ENCODE results near the gene OSBPL5.
"Not testable (repeated sequence)": the region's sequence is repeated elsewhere in the genome, so short reads cannot be mapped to it uniquely, and the experiment has no call there.

OSBPL5 gene

DNA sequence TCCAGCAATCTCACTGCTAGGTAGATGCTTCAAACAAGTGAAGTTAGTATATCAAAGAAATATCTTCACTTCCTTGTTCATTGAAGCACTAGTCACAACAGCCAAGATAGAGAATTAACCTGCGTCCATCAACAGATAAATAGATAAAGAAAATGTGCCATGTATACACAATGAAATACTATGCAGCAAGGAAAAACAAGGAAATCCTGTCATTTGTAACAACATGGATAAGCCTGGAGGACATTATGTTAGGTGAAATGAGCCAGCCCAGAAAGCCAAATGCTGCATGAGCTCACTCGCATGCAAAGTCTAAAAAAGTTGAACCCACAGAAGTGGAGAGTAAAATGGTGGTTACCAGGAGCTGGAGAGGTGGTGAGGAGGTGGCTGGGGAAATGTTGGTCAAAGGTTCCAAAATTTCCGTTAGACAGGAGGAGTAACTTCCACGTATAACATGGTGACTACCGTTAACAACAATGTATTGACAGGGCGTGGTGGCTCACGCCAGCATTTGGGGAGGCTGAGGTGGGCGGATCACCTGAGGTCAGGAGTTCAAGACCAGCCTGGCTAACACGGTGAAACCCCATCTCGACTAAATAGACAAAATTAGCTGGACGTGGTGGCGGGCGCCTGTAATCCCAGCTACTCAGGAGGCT, 84.3 kb downstream of the OSBPL5 start:
- no peak for DNase-seq (ENCODE audit: low spot score)

DNA sequence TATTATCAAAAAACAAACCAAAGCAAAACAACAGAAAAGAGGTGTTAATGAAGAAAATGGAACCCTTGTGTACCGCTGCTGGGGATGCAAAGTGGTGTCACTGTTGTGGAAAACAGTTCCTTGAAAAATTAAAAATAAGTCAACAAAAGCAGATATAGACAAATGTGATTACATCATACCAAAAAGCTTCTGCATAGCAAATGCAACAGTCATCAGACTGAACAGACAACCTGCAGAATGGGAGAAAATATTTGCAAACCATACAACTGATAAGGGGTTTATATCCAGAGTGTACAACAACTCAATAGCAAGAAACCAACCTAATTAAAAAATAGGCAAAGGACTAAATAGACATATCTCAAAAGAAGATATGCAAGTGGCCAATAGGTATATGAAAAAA, 85.0 kb downstream of the OSBPL5 start:
- no peak for DNase-seq (ENCODE audit: low spot score)

DNA sequence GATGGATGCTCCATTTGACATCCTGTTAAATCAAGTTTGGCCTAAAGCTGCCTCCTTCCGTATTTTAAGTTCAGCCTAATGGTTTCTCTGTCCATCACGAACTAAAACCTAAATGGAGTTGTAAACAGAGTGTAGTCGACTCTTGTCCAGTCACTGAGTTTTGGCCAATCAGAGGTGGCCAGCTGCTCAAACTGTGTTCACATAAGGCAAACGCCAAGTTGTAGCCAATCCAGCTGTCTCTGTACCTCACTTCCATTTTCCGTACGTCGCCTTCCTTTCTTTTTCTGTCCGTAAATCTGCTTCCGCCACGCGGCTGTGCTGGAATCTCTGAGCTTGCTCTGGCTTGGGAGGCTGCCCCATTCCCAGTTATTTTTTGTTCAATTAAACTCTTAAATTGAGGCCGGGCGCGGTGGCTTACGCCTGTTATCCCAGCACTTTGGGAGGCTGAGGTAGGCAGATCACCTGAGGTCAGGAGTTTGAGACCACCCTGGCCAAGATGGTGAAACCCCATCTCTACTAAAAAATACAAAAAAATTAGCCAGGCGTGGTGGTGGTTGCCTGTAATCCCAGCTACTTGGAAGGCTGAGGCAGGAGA, 87.2 kb downstream of the OSBPL5 start:
- no peak for DNase-seq (ENCODE audit: low spot score)

DNA sequence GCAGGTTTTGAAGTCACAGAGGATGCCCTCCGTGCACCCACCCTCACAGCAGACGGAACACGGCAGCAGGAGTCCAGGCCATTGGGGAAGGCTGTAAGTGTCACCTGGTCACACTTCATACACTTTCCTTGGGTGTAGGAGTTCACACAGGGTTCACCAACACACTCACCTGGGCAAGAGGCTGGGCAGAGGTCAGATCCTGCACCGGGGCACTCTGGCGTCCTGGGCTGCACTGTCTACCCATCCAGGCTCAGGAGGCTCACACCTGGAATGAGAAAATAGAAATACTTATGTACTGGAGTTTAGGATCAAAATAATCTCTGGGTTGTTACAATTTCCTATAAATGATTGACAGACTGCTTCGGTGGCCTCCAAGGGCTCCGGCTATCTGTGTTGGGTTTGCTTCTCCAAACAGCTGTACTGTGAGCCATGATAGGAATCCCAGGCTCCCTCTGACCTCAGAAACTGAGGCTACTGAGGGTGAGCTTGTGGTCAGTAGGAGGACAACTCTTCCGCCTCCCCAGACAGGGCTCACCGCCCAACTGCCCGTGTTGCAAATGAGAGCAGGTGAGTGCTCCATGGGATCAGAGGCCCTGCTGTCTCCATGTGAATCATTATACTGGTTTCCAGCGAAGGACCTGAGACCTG, 87.8 kb downstream of the OSBPL5 start:
- DNase-seq (ENCODE audit: low spot score) = no peak

DNA sequence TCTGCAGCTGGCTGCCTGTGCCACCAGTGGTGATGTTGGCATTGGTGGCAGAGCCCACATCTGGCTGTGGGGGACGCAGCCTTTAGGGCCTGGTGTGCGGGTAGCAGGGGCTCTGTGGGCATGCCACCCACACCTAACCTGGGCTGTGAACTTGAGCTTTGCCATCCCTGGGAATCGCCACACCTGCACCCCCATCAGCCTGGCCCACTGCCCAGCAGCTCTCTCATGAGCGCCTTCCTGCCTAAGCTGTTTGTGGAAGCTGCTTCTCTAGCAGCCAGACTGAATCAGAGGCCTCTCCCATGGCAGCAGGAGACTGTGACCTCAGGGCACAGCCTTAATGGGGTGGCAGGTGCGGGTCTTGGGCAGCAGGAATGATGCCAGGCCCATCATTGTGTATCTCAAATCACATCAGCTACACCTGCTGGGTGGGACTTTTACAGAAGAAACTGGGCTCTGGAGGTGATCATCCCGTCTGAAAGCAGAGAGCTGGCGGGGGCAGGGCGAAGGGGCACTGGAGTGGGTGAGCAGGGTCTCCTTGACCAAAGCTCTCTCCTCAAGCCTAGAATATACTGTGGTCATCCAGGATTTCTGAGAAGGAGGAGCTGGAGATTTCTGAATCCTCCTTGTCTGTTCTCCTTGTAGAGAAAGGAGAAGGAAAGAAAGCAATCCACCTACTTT, 90.1 kb downstream of the OSBPL5 start:
- no peak for DNase-seq (ENCODE audit: low spot score)

DNA sequence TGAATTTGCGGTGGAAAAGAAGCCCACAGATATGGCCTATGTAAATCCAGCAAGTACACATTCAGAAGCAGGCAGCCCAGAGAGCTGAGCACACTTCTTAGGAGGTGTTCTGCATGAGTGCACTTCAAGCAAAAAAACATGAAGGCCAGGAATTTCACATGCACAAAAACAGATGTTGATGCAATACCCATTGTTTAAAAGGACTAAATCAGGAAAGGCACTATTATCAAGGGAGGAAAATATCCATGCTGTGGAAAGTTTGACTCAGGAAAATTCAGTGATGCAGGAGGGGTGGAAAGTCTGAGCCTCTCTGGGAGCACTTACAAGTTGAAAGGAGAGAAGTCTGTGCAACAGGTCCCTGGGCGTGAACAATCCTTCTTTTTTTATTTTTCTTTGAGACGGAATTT, 92.1 kb downstream of the OSBPL5 start:
- DNase-seq (ENCODE audit: low spot score) = no peak

DNA sequence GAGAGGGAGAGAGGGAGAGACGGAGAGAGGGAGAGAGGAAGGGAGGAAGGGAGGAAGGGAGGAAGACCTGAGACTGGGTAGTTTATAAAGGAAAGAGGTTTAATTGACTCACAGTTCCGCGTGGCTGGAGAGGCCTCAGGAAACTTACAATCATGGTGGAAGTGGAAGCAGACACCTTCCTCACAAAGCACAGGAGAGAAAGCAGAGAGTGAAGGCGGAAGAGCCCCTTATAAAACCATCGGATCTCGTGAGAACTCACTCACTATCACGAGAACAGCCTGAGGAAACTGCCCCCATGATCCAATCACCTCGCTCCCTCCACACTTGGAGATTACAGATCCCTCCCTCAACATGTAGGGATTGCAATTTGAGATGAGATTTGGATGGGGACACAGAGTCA, 95.7 kb downstream of the OSBPL5 start:
- no peak for DNase-seq (ENCODE audit: low spot score)

DNA sequence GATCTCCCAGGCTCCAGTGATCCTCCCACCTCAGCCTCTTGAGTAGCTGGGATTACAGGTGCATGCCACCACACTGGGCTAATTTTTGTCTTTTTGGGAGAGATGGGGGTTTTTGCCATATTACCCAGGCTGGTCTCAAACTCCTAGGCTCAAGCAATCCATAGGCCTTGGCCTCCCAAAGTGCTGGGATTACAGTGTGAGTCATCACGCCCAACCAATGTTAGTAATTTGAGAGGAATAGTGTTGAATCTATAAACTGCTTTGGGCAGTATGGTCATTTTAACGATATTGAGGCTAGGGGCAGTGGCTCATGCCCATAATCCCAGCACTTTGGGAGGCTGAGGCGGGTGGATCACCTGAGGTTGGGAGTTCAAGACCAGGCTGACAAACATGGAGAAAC, 98.8 kb downstream of the OSBPL5 start:
- DNase-seq (ENCODE audit: low spot score) = not testable (repeated sequence)

DNA sequence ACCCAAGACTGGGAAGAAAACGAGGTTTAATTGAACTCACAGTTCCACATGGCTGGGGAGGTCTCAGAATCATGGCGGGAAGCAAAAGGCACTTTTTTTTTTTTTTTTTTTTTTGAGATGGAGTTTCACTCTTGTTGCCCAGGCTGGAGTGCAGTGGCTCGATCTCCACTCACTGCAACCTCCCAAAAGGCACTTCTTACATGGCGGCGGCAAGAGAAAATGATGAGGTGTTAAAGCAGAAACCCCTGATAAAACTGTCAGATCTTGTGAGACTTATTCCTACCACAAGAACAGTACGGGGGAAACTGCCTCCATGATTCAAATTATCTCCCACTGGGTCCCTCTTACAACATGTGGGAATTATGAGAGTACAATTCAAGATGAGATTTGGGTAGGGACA, 100.4 kb downstream of the OSBPL5 start:
- DNase-seq (ENCODE audit: low spot score) = not testable (repeated sequence)

DNA sequence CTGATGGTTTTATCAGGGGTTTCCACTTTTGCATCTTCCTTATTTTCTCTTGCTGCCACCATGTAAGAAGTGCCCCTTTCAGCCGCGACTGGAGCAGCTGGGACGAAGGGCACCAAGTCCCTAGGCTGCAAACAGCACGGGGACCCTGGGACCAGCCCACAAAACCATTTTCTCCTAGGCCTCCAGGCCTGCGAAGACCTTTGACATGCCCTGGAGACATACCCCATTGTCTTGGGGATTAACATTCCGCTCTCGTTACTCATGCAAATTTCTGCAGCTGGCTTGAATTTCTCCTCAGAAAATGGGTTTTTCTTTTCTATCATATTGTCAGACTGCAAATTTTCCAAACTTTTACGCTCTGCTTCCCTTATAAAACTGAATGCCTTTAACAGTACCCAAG, 101.2 kb downstream of the OSBPL5 start:
- not testable (repeated sequence) for DNase-seq (ENCODE audit: low spot score)

DNA sequence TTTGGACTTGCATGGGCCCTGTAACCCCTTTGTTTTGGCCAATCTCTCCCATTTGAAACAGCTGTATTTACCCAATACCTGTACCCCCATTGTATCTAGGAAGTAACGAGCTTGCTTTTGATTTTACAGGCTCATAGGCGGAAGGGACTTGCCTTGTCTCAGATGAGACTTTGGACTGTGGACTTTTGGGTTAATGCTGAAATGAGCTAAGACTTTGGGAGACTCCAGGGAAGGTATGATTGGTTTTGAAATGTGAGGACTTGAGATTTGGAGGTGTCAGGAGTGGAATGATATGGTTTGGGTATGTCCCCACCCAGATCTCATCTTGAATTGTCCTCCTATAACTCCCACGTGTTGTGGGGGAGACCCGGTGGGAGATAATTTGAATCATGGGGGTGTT, 101.7 kb downstream of the OSBPL5 start:
- DNase-seq (ENCODE audit: low spot score) = not testable (repeated sequence)

DNA sequence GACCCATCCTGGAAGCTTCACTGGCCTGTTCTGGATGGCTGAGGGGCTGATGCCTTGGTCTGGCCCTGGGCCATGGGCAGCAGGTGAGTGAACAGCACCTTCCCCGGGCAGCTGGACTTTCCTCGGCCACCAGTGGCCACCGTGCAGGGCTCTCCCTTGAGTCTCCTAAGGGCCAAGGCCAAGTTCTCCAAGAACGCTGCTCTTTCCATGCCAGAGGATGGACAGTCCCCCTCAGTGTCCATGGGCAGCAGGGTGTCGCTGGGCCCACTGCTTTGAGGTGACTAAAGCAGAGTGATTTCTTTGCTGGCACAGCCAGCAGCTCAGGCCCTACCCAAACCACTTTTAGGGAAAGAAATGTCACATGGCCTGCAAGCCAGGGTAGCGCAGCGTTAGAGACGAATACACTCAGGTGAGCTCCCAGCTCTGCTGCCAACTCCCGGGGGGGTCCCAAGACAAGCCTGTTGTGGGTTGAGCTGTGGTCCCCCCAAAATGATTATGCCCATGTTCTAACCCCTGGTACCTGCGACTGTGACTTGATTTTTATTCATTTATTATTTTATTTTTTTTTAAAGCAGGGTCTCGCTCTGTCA, 104.6 kb downstream of the OSBPL5 start:
- no peak for DNase-seq (ENCODE audit: low spot score)

DNA sequence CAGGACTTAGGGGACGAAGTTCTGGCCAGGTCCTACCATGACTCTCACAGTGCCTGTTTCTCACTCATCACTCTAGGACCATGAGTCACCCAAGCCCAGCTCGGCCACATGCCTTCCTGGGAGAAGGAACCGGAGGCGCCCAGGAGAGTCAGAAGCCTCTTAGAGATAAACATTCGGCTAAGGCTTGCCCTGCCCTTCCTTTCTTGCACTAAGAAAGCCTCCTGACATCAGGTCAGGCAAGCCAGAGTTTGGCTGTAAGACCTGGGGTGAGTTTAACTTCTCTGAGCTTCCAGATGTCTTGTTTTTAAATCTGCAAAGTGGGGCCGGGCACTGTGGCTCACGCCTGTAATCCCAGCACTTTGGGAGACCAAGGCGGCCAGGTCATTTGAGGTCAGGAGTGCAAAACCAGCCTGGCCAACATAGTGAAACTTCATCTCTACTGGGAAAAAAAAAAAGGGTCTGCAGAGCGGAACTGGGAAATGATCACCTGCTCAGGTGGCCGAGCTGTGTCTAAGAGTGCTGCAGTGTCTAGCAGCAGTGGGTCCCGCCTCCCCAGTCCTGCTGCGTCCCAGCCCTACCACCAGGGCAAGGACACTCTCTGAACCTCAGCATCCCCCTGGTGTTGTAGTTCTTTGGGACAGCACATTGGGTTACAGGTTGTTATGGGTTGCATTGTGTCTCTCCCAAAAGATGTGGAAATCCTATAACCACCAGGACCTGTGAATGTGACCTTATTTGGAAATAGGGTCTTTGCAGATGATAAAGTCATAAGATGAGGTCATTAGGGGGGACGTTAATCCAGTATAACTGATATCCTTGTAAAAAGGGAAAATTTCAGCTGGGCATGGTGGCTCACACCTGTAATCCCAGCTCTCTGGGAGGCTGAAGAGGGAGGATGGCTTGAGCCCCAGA, 106.1 kb downstream of the OSBPL5 start:
- peak; percentile 86 for DNase-seq (ENCODE audit: low spot score)

DNA sequence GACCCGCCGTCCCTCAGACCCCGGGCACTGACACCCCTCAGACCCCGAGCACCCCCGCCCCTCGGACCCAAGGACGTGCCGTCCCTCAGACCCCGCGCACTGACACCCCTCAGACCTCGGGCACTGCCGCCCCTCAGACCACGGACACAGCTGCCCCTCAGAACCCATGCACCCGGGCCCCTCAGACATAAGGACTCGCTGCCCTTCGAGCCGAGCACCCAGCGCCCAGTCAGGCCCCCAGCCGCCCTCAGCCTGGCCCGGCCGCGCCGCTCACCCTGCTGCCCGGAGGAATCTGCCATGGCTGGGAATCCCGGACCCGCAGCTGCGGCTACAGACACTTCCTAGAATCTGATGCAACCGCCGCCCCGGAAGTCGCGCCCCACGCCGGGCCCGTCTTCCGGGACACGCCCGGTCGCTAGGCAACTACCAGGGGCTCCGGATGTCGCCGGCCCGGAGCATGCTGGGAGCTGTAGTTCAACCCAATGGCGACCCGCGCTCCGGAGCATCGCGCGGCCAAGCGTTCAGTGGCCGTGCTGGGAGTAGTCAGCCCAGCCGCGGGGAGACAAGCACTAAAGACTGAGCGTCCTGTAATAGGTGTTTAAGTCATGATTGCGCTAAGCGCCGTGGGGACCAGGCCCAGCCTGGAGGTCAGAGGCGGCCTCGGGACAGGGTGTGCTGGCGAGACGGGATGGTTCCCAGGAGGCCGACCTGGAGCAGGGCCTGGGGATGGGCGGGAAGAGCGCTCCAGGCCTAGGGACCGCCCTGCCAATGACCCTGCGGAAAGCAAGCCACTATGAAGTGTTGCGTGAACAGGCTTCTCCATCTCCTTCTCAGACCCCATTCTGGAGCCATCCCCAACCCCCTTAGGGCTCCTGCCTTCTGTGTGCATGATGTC, 107.8 kb downstream of the OSBPL5 start, which contains the start of gene CARS1:
Gene CARS1 (minus strand): TSS at position 355 of the 895 bp plus-strand sequence. CDS start 56 bp downstream, at position 299.
- DNase-seq (ENCODE audit: low spot score) = peak; percentile 96

DNA sequence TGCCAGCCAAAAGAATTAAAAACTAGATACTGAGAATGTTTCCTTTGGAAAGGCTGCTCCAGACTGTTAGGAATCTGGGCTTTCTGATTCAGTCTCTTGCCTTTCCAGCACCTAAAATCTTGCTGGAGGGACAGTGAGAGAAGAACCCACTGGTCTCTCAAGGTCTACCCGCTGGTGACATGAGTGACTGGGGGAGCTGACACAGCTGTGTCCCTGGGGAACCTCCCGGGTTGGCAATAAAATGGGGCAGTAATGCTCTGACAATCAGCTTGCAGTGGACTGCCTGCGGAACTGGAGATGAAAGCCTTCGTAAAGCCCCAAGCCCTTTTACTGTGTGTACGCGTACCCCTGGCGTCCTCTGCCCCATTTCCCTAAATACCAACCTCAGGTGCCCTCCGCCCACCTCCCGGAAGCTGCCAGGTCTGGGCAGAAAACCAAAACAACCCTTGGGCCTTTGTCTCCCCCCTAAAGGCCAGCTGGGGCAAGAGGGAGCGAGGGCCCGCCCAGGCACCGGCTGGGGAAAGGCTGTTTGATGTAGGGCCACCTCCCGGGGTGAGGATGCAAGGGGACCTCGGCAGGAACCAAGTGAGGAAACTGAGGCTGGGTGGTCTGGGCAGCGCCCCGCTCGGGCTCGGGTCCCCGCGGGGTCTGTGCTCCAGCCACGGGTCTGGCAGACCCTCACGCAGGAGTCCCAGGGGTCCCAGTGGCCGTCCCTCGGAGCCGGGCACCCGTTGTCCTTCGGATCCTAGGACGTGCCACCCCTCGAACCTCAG, 108.6 kb downstream of the OSBPL5 start:
- DNase-seq (ENCODE audit: low spot score) = peak; percentile 27

DNA sequence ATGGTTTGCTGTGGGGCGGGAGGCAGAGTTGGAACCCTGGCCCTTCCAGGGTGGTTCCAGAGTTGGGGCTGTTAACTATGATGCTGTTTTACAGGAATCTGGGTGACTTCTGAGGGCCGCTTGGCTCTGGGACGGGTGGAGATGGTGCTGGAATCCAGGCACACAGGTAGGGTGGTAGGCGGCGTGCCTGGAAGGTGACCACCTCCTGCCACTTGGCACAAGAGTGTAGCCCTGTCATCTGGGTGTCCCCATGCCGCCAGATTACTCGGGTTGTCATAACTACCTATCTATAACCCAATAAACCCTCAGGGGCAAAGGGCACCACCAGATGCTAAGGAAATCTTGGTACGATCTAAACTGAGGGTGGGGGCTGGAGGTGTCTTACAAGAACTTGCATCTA, 109.2 kb downstream of the OSBPL5 start:
- DNase-seq (ENCODE audit: low spot score) = no peak

DNA sequence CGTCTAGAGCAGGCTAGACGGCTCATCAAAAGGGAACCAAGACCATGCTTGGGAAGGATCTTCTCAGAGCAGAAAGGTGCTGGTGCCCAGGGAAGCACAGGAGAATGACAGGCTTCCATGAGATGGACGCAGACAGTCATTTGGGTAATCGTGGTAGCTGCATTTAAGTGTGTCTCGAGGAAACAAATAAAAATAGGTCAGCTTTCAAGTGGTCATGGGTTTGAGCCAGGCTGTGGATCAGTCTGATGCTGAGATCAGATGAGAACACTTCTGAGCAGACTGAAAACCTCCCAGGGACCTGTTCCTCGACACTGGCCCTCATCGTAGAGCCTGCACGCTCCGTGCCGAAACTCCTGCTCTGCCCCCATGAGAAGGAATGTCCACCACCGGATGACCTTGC, 112.5 kb downstream of the OSBPL5 start:
- no peak for DNase-seq (ENCODE audit: low spot score)

DNA sequence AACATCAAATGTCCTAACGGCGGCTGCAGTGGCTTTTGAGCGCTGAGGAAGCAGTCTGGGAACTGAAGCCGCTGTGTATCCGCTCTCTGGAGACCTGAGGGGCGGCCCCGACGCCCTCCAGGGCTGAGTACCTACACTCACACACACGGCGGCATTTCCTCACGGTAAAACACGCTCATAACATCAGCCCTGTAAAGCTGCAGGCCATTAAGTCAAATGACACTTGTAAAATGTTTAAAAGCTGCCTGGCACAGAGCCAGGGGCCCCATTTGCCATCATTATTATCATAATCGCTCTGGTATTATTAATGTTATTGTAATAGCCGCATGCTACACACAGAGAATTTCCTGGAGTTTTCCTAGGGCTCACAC, 113.0 kb downstream of the OSBPL5 start:
- no peak for DNase-seq (ENCODE audit: low spot score)

DNA sequence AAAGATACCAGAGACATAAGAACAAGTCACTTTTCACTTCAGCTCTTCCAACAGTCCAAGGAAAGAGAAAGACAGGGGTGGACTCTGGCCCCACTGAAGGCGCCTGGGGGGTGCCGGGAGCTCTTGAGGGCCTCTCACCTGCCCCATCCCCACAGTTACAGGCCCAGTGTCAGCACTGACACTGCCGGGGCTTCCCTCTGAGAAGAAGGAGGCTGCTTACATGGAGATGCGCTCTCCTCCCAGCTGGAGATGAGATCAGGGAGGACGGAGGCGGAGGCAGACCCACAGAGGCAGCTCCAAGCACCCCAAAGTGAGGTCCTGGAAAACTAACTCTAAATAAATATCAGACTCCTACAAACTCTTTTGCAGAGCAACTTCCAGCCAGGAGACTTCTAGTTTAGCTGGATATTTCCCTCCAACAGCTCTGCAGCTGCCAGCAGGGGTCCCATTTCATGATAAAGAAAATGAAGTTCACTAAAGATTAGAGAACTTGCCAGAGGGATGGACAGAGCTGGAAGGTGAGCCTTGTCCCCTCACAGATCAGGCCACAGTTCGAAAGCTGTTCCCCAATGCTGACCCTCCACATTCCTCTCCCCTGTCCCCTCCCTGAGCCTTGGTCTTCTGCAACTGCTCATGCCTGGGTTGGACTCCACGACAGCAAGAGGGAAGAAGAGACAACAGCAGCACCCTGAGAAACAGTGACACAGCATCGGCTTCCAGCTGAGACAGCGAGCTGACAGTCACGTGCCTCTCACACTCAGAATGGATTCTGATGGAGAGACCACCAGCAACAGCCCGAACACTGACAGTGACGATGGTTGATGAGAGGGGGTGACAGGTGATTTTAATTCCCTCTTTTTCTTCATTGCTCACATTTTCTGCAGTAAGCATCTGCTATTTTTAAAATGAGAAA, 113.7 kb downstream of the OSBPL5 start:
- DNase-seq (ENCODE audit: low spot score) = no peak

Data from RKO (cell line).